Epithelial cell of esophagus (primary cell): Measurements from ENCODE around the gene AIG1.

Experiments
- DNase-seq: peaks from one replicate; pipeline ENCODE4 v3.0.0; 2010; ENCODE audit warnings: low read depth
- H3K4me3 ChIP-seq: 2 replicates; pipeline ENCODE4 v1.5.1; 2011; ENCODE audit warnings: mild to moderate bottlenecking, low read length, control low read depth
- CTCF ChIP-seq: IDR thresholded peaks from 2 replicates; pipeline ENCODE4 v1.5.1; 2011; ENCODE audit warnings: low read depth, mild to moderate bottlenecking, low read length, control low read depth, inconsistent platforms; ENCODE audit not compliant: insufficient read depth; ENCODE audit errors: missing control alignments

Gene AIG1

GRCh38 chr6:143218233-143218632 is 157.5 kb downstream of the AIG1 start:
- DNase-seq = no peak
- TF ChIP-seq CTCF = no peak
- H3K4me3 ChIP-seq = no peak overlapping the region

- TF ChIP-seq CTCF = no peak
- no peak overlapping the region for H3K4me3 ChIP-seq
- DNase-seq = no peak
Measured at GRCh38 chr6:143221698-143222097, 161.0 kb downstream of the AIG1 start.

- DNase-seq = no peak
- H3K4me3 ChIP-seq = no peak overlapping the region
- TF ChIP-seq CTCF = no peak
Measured at GRCh38 chr6:143222310-143222709, 161.6 kb downstream of the AIG1 start.

- no peak for DNase-seq
- no peak for TF ChIP-seq CTCF
- H3K4me3 ChIP-seq = no peak overlapping the region
Measured at GRCh38 chr6:143222801-143223231, 162.1 kb downstream of the AIG1 start.

GRCh38 chr6:143223895-143224294 is 163.2 kb downstream of the AIG1 start:
- no peak overlapping the region for H3K4me3 ChIP-seq
- DNase-seq = no peak
- no peak for TF ChIP-seq CTCF

GRCh38 chr6:143224516-143224915 is 163.8 kb downstream of the AIG1 start:
- DNase-seq = peak; percentile 19
- TF ChIP-seq CTCF = no peak
- no peak overlapping the region for H3K4me3 ChIP-seq

GRCh38 chr6:143225929-143226328 is 165.2 kb downstream of the AIG1 start:
- H3K4me3 ChIP-seq = no peak overlapping the region
- DNase-seq = peak; percentile 95
- no peak for TF ChIP-seq CTCF
